ENCODE measurements around the gene CD44. TPM values are rescaled to one million over a fixed set of nuclear protein-coding genes. Genes with fewer than 3 reads are reported as not detected.

The CD44 gene
- polyA plus RNA-seq, 1 donor from 2014 or later, result 0.77 TPM

DNA sequence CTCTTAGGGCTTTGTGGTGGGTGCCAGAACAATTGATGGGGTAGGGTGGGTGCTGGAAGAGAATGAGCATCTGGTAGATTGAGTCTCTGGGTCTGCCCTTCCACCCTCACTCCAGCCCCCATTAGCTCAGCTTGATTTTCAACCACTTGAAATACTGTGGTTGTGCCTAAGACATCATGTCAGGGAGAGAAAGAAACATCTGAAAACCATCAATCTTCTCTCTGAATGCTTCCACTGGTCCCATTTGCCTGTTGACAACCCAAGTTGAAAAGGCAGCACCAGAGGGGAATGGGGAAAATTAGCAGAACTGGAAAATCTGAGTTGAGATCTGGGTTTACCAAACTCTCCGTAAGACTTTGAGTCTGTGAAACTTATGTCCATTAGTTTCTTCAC is 26.1 kb downstream of the CD44 start:
- TF ChIP-seq EZH2 (IDR thresholded peaks at IDR 0.05; ENCODE audit: borderline replicate concordance, insufficient read depth, low read length, poor library complexity, severe bottlenecking) (no peak), POLR2AphosphoS5 (IDR thresholded peaks at IDR 0.05) (no peak), TAF1 (IDR thresholded peaks at IDR 0.05; ENCODE audit: low read depth) (no peak)
- Histone ChIP-seq H3K9me3 (ENCODE audit: low read length) (no peaks in the 10 kb centered on the region), H3K36me3 (ENCODE audit: insufficient read depth, low read length) (no peaks in the 10 kb centered on the region), H3K4me3 (ENCODE audit: low read length) (no peak overlapping the region), H3F3A (ENCODE audit: insufficient read depth, low read length, poor library complexity, severe bottlenecking) (no peaks in the 10 kb centered on the region), H3K4me2 (ENCODE audit: low read length) (no peak overlapping the region), H2AFZ (ENCODE audit: low read depth, low read length) (no peak overlapping the region), H3K9ac (ENCODE audit: low read length) (no peak overlapping the region), H4K20me1 (ENCODE audit: insufficient read depth) (no peaks in the 10 kb centered on the region), H3K79me2 (replicated peaks; ENCODE audit: insufficient read depth, low read length) (no peaks in the 10 kb centered on the region), H3K27me3 (ENCODE audit: insufficient read depth, low read depth, low read length) (no peaks in the 10 kb centered on the region), H3K27ac (ENCODE audit: low read length) (no peak overlapping the region), H3K9me2 (ENCODE audit: insufficient read depth, low read length) (no peaks in the 10 kb centered on the region)

DNA sequence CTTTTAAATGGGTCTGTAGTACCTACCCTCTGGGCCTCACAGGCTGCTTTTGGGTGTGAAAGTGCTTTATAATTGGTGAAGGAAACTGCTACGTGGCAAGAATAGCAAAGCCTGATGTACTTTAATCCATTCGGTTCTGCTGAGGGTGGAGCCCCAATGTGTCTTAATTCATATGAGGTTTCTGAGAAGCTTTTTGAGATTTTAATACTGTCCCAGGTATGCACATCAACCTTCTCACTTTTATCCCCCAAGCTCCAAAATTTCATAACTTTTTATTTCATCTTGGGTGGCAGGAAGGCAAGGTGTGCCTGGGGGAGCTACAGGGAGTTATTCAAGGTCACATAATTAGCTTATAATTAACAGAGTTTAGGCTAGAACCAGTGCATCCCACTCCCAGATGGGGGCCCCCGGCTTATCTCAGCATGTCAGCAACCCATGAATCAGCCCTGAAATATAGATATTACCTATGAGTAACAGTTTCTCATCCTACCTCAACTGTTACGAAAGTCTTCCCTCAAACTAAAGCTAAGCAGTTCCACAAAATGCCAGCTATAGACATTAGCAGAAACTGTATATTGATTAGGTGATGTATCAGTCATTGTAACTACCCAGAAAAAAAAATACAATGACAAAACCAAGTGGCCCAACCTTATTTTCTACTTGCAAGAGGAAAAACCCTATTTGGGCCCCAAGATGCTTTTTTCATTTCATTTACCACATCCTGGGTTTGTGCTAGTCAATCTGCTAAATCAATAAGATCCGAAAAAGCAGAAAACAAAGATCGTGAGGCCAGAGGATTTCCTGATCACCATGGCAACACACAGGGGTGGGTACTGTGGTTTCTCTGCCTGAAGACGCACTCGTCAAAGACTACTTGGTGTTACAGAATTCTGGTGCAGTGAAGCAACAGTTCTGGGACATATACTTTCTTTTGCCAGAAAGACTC is 26.7 kb downstream of the CD44 start:
- H2AFZ ChIP-seq (ENCODE audit: low read depth, low read length), result no peak overlapping the region
- no peak overlapping the region for H3K4me3 ChIP-seq (ENCODE audit: low read length)
- H3K27ac ChIP-seq (ENCODE audit: low read length), result no peak overlapping the region
- H3K36me3 ChIP-seq (ENCODE audit: insufficient read depth, low read length), result no peaks in the 10 kb centered on the region
- no peaks in the 10 kb centered on the region for H3K9me3 ChIP-seq (ENCODE audit: low read length)
- no peaks in the 10 kb centered on the region for H3K27me3 ChIP-seq (ENCODE audit: insufficient read depth, low read depth, low read length)
- no peaks in the 10 kb centered on the region for H3F3A ChIP-seq (ENCODE audit: insufficient read depth, low read length, poor library complexity, severe bottlenecking)
- no peaks in the 10 kb centered on the region for H3K9me2 ChIP-seq (ENCODE audit: insufficient read depth, low read length)
- no peak overlapping the region for H3K4me2 ChIP-seq (ENCODE audit: low read length)
- H3K9ac ChIP-seq (ENCODE audit: low read length), result no peak overlapping the region
- TF ChIP-seq TAF1 (IDR thresholded peaks at IDR 0.05; ENCODE audit: low read depth), result no peak
- no peak for TF ChIP-seq MXI1 (conservative IDR thresholded peaks at IDR 0.05; ENCODE audit: poor library complexity, severe bottlenecking)
- TF ChIP-seq SMC3 (conservative IDR thresholded peaks at IDR 0.05; ENCODE audit: poor library complexity), result no peak
- TF ChIP-seq, protein P1, sequence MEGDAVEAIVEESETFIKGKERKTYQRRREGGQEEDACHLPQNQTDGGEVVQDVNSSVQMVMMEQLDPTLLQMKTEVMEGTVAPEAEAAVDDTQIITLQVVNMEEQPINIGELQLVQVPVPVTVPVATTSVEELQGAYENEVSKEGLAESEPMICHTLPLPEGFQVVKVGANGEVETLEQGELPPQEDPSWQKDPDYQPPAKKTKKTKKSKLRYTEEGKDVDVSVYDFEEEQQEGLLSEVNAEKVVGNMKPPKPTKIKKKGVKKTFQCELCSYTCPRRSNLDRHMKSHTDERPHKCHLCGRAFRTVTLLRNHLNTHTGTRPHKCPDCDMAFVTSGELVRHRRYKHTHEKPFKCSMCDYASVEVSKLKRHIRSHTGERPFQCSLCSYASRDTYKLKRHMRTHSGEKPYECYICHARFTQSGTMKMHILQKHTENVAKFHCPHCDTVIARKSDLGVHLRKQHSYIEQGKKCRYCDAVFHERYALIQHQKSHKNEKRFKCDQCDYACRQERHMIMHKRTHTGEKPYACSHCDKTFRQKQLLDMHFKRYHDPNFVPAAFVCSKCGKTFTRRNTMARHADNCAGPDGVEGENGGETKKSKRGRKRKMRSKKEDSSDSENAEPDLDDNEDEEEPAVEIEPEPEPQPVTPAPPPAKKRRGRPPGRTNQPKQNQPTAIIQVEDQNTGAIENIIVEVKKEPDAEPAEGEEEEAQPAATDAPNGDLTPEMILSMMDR (IDR thresholded peaks at IDR 0.05; ENCODE audit: poor library complexity, severe bottlenecking), result no peak
- no peak for TF ChIP-seq EZH2 (IDR thresholded peaks at IDR 0.05; ENCODE audit: borderline replicate concordance, insufficient read depth, low read length, poor library complexity, severe bottlenecking)
- TF ChIP-seq, protein P2, sequence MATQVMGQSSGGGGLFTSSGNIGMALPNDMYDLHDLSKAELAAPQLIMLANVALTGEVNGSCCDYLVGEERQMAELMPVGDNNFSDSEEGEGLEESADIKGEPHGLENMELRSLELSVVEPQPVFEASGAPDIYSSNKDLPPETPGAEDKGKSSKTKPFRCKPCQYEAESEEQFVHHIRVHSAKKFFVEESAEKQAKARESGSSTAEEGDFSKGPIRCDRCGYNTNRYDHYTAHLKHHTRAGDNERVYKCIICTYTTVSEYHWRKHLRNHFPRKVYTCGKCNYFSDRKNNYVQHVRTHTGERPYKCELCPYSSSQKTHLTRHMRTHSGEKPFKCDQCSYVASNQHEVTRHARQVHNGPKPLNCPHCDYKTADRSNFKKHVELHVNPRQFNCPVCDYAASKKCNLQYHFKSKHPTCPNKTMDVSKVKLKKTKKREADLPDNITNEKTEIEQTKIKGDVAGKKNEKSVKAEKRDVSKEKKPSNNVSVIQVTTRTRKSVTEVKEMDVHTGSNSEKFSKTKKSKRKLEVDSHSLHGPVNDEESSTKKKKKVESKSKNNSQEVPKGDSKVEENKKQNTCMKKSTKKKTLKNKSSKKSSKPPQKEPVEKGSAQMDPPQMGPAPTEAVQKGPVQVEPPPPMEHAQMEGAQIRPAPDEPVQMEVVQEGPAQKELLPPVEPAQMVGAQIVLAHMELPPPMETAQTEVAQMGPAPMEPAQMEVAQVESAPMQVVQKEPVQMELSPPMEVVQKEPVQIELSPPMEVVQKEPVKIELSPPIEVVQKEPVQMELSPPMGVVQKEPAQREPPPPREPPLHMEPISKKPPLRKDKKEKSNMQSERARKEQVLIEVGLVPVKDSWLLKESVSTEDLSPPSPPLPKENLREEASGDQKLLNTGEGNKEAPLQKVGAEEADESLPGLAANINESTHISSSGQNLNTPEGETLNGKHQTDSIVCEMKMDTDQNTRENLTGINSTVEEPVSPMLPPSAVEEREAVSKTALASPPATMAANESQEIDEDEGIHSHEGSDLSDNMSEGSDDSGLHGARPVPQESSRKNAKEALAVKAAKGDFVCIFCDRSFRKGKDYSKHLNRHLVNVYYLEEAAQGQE (IDR thresholded peaks at IDR 0.05; ENCODE audit: borderline replicate concordance), result no peak
- no peak for TF ChIP-seq EP300 (conservative IDR thresholded peaks at IDR 0.05; ENCODE audit: poor library complexity, severe bottlenecking)
- TF ChIP-seq RAD21 (conservative IDR thresholded peaks at IDR 0.05), result no peak
- TF ChIP-seq POLR2AphosphoS5 (IDR thresholded peaks at IDR 0.05), result no peak
- no peaks in the 10 kb centered on the region for H3K79me2 ChIP-seq (replicated peaks; ENCODE audit: insufficient read depth, low read length)
- H4K20me1 ChIP-seq (ENCODE audit: insufficient read depth), result no peaks in the 10 kb centered on the region
